ENCODE data around the gene UQCRQ. TPM values are rescaled to one million over a fixed set of nuclear protein-coding genes. Genes with fewer than 3 reads are reported as not detected.

The UQCRQ gene
- total RNA-seq, 1 donor from 2014 or later: 378 TPM

GRCh38 chr5:132915681-132916080 lies 49.2 kb downstream of the UQCRQ start:
- H3K9me3 Mint-ChIP-seq (ENCODE audit: low read depth): no peaks in the 10 kb centered on the region
- H3K27ac Mint-ChIP-seq (ENCODE audit: unreplicated experiment): no peak overlapping the region
- peaks cover 9% of the 10 kb centered on the region for H3K4me1 Mint-ChIP-seq (ENCODE audit: low read depth)
- no peaks in the 10 kb centered on the region for H3K27me3 Mint-ChIP-seq (ENCODE audit: low read depth)
- peaks cover 16% of the 10 kb centered on the region for H3K36me3 Mint-ChIP-seq (ENCODE audit: low read depth)
- no peak for DNase-seq (ENCODE audit: low spot score)
- H3K4me3 Mint-ChIP-seq (ENCODE audit: unreplicated experiment): no peak overlapping the region
- TF ChIP-seq, protein P1, sequence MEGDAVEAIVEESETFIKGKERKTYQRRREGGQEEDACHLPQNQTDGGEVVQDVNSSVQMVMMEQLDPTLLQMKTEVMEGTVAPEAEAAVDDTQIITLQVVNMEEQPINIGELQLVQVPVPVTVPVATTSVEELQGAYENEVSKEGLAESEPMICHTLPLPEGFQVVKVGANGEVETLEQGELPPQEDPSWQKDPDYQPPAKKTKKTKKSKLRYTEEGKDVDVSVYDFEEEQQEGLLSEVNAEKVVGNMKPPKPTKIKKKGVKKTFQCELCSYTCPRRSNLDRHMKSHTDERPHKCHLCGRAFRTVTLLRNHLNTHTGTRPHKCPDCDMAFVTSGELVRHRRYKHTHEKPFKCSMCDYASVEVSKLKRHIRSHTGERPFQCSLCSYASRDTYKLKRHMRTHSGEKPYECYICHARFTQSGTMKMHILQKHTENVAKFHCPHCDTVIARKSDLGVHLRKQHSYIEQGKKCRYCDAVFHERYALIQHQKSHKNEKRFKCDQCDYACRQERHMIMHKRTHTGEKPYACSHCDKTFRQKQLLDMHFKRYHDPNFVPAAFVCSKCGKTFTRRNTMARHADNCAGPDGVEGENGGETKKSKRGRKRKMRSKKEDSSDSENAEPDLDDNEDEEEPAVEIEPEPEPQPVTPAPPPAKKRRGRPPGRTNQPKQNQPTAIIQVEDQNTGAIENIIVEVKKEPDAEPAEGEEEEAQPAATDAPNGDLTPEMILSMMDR (IDR thresholded peaks at IDR 0.05): no peak

GRCh38 chr5:132916086-132916485 lies 49.6 kb downstream of the UQCRQ start:
- Mint-ChIP-seq H3K9me3 (ENCODE audit: low read depth) (no peaks in the 10 kb centered on the region), H3K27ac (ENCODE audit: unreplicated experiment) (peak overlapping the region; percentile 37), H3K27me3 (ENCODE audit: low read depth) (no peaks in the 10 kb centered on the region), H3K4me1 (ENCODE audit: low read depth) (peaks cover 9% of the 10 kb centered on the region), H3K4me3 (ENCODE audit: unreplicated experiment) (no peak overlapping the region), H3K36me3 (ENCODE audit: low read depth) (peaks cover 16% of the 10 kb centered on the region)
- DNase-seq (ENCODE audit: low spot score): no peak
- TF ChIP-seq, protein P1 (IDR thresholded peaks at IDR 0.05): no peak

Other genes with a start within 250 kb of the UQCRQ start
- not detected in 3 replicates for gene IL13, start 208.5 kb upstream of the UQCRQ start, total RNA-seq
- gene IL4, start 192.7 kb upstream of the UQCRQ start, total RNA-seq: not detected in 3 replicates
- gene KIF3A, start 129.1 kb upstream of the UQCRQ start, total RNA-seq: 15.0 to 16.4 TPM (median 16.2 TPM) in 3 replicates
- 0.15 TPM in 1 of 3 replicates, not detected in the others for gene CCNI2, start 119.2 kb upstream of the UQCRQ start, total RNA-seq
- 86.0 to 128 TPM (median 127 TPM) in 3 replicates for gene SEPTIN8, start 89.4 kb upstream of the UQCRQ start, total RNA-seq
- gene SOWAHA, start 53.3 kb upstream of the UQCRQ start, total RNA-seq: not detected in 3 replicates
- 6.5 to 7.7 TPM (median 7.6 TPM) in 3 replicates for gene SHROOM1, start 36.0 kb upstream of the UQCRQ start, total RNA-seq
- gene GDF9, start 173 bp upstream of the UQCRQ start, total RNA-seq: 0.29 to 0.38 TPM (median 0.30 TPM) in 3 replicates
- 0.35 to 0.72 TPM (median 0.60 TPM) in 3 replicates for gene LEAP2, start 7.0 kb downstream of the UQCRQ start, total RNA-seq
- 104 to 128 TPM (median 122 TPM) in 3 replicates for gene AFF4, start 97.0 kb downstream of the UQCRQ start, total RNA-seq
- gene ZCCHC10, start 159.9 kb downstream of the UQCRQ start, total RNA-seq: 19.8 to 21.9 TPM (median 19.9 TPM) in 3 replicates
- 112 to 117 TPM (median 112 TPM) in 3 replicates for gene HSPA4, start 185.4 kb downstream of the UQCRQ start, total RNA-seq